HCT116 (cell line): Measurements from ENCODE around the gene DGCR6L.
"Not testable (repeated sequence)": the region's sequence is repeated elsewhere in the genome, so short reads cannot be mapped to it uniquely, and the experiment has no call there.

ENCODE experiments used
- JUND ChIP-seq: IDR thresholded peaks from 2 replicates; pipeline ENCODE4 v1.6.1; 2012
- POLR2A ChIP-seq: IDR thresholded peaks from 2 replicates; pipeline ENCODE4 v1.7.0; 2011; ENCODE audit warnings: borderline replicate concordance; ENCODE audit not compliant: insufficient read depth, insufficient read length; ENCODE audit errors: extremely low read depth
- POLR2AphosphoS5 ChIP-seq: IDR thresholded peaks from 2 replicates; pipeline ENCODE4 v1.6.1; 2011; ENCODE audit warnings: mild to moderate bottlenecking, low read depth, low read length, moderate library complexity
- SP1 ChIP-seq: IDR thresholded peaks from 2 replicates; pipeline ENCODE4 v1.6.1; 2012; ENCODE audit warnings: low read depth
- TF ChIP-seq, protein P1 (sequence below), 3 experiments: fragments of 200-600 bp in 1 of 3; sonication (generic) in 1 of 3; IDR thresholded peaks in 2 of 3; conservative IDR thresholded peaks in 1 of 3; 2 replicates each; pipeline ENCODE4 v1.5.1; 2012 to 2017; ENCODE audit warnings: low read depth in 2 of 3, low read length in 2 of 3, antibody characterized with exemption in 1 of 3, borderline replicate concordance in 1 of 3, control low read depth in 1 of 3, mild to moderate bottlenecking in 1 of 3, mixed read lengths in 1 of 3, mixed run types in 1 of 3, moderate library complexity in 1 of 3; ENCODE audit not compliant: insufficient read depth in 1 of 3

DNA sequence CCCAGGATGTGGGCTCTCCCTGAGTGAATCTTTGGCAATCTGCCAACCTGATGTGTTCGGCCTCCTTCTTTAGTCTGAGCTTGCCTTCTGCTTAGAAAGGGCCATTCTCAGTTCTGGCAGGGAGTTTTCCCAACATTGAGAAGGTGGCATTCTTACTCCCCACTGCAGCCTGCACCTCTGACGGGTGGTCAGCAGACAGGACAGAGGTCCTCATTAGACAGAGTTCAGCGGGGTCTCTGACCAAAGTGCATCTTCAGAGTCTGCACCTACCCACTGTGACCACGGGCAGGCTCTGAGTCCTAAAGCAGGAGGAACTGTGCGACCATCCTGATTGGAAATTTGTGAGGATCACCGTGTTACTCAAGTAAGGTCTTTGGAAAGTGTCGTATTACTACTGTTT is 26.7 kb upstream of the DGCR6L start:
- TF ChIP-seq POLR2AphosphoS5, POLR2A, JUND, SP1: not testable (repeated sequence)
- TF ChIP-seq, protein P1, sequence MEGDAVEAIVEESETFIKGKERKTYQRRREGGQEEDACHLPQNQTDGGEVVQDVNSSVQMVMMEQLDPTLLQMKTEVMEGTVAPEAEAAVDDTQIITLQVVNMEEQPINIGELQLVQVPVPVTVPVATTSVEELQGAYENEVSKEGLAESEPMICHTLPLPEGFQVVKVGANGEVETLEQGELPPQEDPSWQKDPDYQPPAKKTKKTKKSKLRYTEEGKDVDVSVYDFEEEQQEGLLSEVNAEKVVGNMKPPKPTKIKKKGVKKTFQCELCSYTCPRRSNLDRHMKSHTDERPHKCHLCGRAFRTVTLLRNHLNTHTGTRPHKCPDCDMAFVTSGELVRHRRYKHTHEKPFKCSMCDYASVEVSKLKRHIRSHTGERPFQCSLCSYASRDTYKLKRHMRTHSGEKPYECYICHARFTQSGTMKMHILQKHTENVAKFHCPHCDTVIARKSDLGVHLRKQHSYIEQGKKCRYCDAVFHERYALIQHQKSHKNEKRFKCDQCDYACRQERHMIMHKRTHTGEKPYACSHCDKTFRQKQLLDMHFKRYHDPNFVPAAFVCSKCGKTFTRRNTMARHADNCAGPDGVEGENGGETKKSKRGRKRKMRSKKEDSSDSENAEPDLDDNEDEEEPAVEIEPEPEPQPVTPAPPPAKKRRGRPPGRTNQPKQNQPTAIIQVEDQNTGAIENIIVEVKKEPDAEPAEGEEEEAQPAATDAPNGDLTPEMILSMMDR (IDR thresholded peaks at IDR 0.05 in 2 of 3, conservative IDR thresholded peaks at IDR 0.05 in 1 of 3; ENCODE audit: borderline replicate concordance in 1 of 3, insufficient read depth in 1 of 3, low read depth in 2 of 3, low read length in 2 of 3): not testable (repeated sequence)
